Measurements from ENCODE around the gene CHI3L1. TPM values are rescaled to one million over a fixed set of nuclear protein-coding genes. Genes with fewer than 3 reads are reported as not detected.

Gene CHI3L1
- total and polyA plus RNA-seq, 2 donors (not counting 1 experiment from before 2014, with no cell fraction given), result 0.15 TPM; not detected in 1

- Mint-ChIP-seq H3K4me1 (peaks cover 1% of the 10 kb centered on the region), H3K27me3 (peaks cover 3% of the 10 kb centered on the region), H3K27ac (no peak overlapping the region), H3K4me3 (no peak overlapping the region), H3K9me3 (ENCODE audit: insufficient read depth) (no peaks in the 10 kb centered on the region)
- no peaks in the 10 kb centered on the region for H3K79me2 ChIP-seq (ENCODE audit: control insufficient read depth, insufficient read depth, low read length)
- H3K27me3 ChIP-seq (replicated peaks in 1 of 4; ENCODE audit: control extremely low read depth in 1 of 4, control insufficient read depth in 3 of 4, insufficient read depth in 4 of 4, low read length in 3 of 4), result peaks cover 0 to 6% (median 0%) of the 10 kb centered on the region in 4 experiments
- CTCF ChIA-PET, result no interaction called here
- peaks cover 0 to 7% (median 0%) of the 10 kb centered on the region in 3 donors for H3K9me3 ChIP-seq (ENCODE audit: control extremely low read depth in 1 of 3, control insufficient read depth in 2 of 3, insufficient read depth in 1 of 3, low read length in 2 of 3)
- peaks cover 0 to 8% of the 10 kb centered on the region in 2 donors for H3K4me1 ChIP-seq (ENCODE audit: control insufficient read depth in 2 of 2, insufficient read depth in 2 of 2, low read length in 2 of 2)
- H3K4me3 ChIP-seq (ENCODE audit: control extremely low read depth in 1 of 5, extremely low read depth in 1 of 5, insufficient read depth in 1 of 5, low read depth in 2 of 5, low read length in 4 of 5), result no peak overlapping the region
- no peak overlapping the region for H3K9ac ChIP-seq (ENCODE audit: low read length)
- H3K36me3 ChIP-seq (replicated peaks in 1 of 2; ENCODE audit: control extremely low read depth in 1 of 2, control insufficient read depth in 1 of 2, extremely low read depth in 1 of 2, insufficient read depth in 2 of 2, low read length in 1 of 2), result no peaks in the 10 kb centered on the region
- intact Hi-C loops (cut with micrococcal nuclease), result no loop called here
- H2AFZ ChIP-seq (ENCODE audit: insufficient read depth, low read depth, low read length, poor library complexity, severe bottlenecking), result no peak overlapping the region
- POLR2A ChIA-PET, result no interaction called here
- no peak for DNase-seq
- no peak overlapping the region for H3K27ac ChIP-seq (ENCODE audit: low read length in 2 of 2)
- WGBS (ENCODE audit: insufficient coverage), result 92% methylated on average over 11 of the region's 12 CpGs
- no peak overlapping the region for H3K4me2 ChIP-seq (replicated peaks; ENCODE audit: low read depth, low read length, poor library complexity, severe bottlenecking)
- TF ChIP-seq EZH2 (IDR thresholded peaks at IDR 0.05; ENCODE audit: borderline replicate concordance, insufficient read depth, low read depth, low read length, poor library complexity, severe bottlenecking) (no peak), CTCF (IDR thresholded peaks at IDR 0.05) (no peak)
- ATAC-seq (ENCODE audit: low read depth), result no peak
- no peaks in the 10 kb centered on the region for H4K20me1 ChIP-seq (ENCODE audit: control insufficient read depth, insufficient read depth, low read length, poor library complexity, severe bottlenecking)
Measured at GRCh38 chr1:203174324-203174985, 12.0 kb downstream of the CHI3L1 start.

GRCh38 chr1:203173566-203173965, 12.9 kb downstream of the CHI3L1 start:
- H3K27ac ChIP-seq (ENCODE audit: low read length in 2 of 2), result no peak overlapping the region
- ChIA-PET POLR2A (no interaction called here), CTCF (interaction anchor here (1.6 to 2.6 kb wide), 2 partner anchors 42 to 134 kb away, joined by 5 to 18 read pairs; no protein-coding TSS in a partner anchor)
- intact Hi-C loops (cut with micrococcal nuclease), result no loop called here
- no peak overlapping the region for H3K4me3 ChIP-seq (ENCODE audit: control extremely low read depth in 1 of 5, extremely low read depth in 1 of 5, insufficient read depth in 1 of 5, low read depth in 2 of 5, low read length in 4 of 5)
- 44% methylated on average over 1 of the region's 5 CpGs for WGBS (ENCODE audit: insufficient coverage)
- no peaks in the 10 kb centered on the region for H4K20me1 ChIP-seq (ENCODE audit: control insufficient read depth, insufficient read depth, low read length, poor library complexity, severe bottlenecking)
- peak; percentile 54 for ATAC-seq (ENCODE audit: low read depth)
- TF ChIP-seq EZH2 (IDR thresholded peaks at IDR 0.05; ENCODE audit: borderline replicate concordance, insufficient read depth, low read depth, low read length, poor library complexity, severe bottlenecking) (no peak), CTCF (IDR thresholded peaks at IDR 0.05) (no peak)
- peaks cover 0 to 8% of the 10 kb centered on the region in 2 donors for H3K4me1 ChIP-seq (ENCODE audit: control insufficient read depth in 2 of 2, insufficient read depth in 2 of 2, low read length in 2 of 2)
- no peak overlapping the region for H3K4me3 Mint-ChIP-seq
- no peak overlapping the region for H3K4me2 ChIP-seq (replicated peaks; ENCODE audit: low read depth, low read length, poor library complexity, severe bottlenecking)
- no peak overlapping the region for H2AFZ ChIP-seq (ENCODE audit: insufficient read depth, low read depth, low read length, poor library complexity, severe bottlenecking)
- H3K9me3 Mint-ChIP-seq (ENCODE audit: insufficient read depth), result no peaks in the 10 kb centered on the region
- H3K4me1 Mint-ChIP-seq, result peaks cover 1% of the 10 kb centered on the region
- peaks cover 0 to 7% (median 0%) of the 10 kb centered on the region in 3 donors for H3K9me3 ChIP-seq (ENCODE audit: control extremely low read depth in 1 of 3, control insufficient read depth in 2 of 3, insufficient read depth in 1 of 3, low read length in 2 of 3)
- H3K27me3 ChIP-seq (replicated peaks in 1 of 4; ENCODE audit: control extremely low read depth in 1 of 4, control insufficient read depth in 3 of 4, insufficient read depth in 4 of 4, low read length in 3 of 4), result peaks cover 0 to 6% (median 0%) of the 10 kb centered on the region in 4 experiments
- H3K27me3 Mint-ChIP-seq, result peaks cover 7% of the 10 kb centered on the region
- no peak overlapping the region for H3K9ac ChIP-seq (ENCODE audit: low read length)
- H3K27ac Mint-ChIP-seq, result no peak overlapping the region
- H3K79me2 ChIP-seq (ENCODE audit: control insufficient read depth, insufficient read depth, low read length), result no peaks in the 10 kb centered on the region
- DNase-seq, result no peak
- H3K36me3 ChIP-seq (replicated peaks in 1 of 2; ENCODE audit: control extremely low read depth in 1 of 2, control insufficient read depth in 1 of 2, extremely low read depth in 1 of 2, insufficient read depth in 2 of 2, low read length in 1 of 2), result no peaks in the 10 kb centered on the region

All from B cell (primary cell).